ENCODE measurements around the gene NDUFS2. TPM values are rescaled to one million over a fixed set of nuclear protein-coding genes. Genes with fewer than 3 reads are reported as not detected.

The NDUFS2 gene
- total and polyA plus RNA-seq, 10 of the 15 experiments (the other 5 are each of a cell fraction or from before 2014, with no cell fraction given): 66.5 to 215 (median 148) TPM

DNA sequence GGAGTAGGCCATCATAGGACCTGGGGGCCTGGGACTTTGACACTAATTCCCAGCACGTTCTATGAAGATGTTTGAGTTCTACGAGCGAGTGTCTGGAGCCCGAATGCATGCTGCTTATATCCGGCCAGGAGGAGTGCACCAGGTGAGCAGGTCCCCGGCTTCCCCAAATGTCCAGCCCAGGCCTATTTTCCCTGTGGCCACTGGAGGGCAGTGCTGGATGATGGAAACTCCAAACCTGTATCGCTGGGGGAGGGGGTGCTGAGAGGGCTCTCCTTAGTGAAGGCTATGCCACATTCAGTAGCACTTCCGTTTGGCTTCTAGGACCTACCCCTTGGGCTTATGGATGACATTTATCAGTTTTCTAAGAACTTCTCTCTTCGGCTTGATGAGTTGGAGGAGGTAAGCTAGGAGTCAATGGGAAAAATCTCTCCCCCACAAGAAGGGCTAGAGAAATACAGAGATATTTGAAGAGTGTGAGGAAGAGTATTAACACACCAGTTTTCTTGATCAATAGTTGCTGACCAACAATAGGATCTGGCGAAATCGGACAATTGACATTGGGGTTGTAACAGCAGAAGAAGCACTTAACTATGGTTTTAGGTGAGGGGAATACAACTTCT lies 7.7 kb downstream of the NDUFS2 start:
- no peaks in the 10 kb centered on the region for H4K20me1 ChIP-seq (ENCODE audit: control insufficient read depth, insufficient read depth)
- no peak overlapping the region for H3K27ac ChIP-seq (ENCODE audit: control insufficient read depth, insufficient read depth)
- H3K9me3 ChIP-seq (replicated peaks; ENCODE audit: control insufficient read depth, insufficient read depth, low read length): no peaks in the 10 kb centered on the region
- TSS peak; percentile 32 for BruUV-seq (replicated peaks)
- ChIA-PET SMC1A (ENCODE audit: uncharacterized antibody, unreplicated experiment) (interaction anchor here (1.0 to 4.4 kb wide), 9 partner anchors 11 to 172 kb away, joined by 3 to 53 read pairs (median 5); partner anchors contain the start of genes APOA2 and TOMM40L), RAD21 (ENCODE audit: unreplicated experiment) (interaction anchor here (1.0 to 4.6 kb wide), 4 partner anchors 10 to 81 kb away, joined by 4 to 33 read pairs (median 6); partner anchors contain the start of gene TOMM40L), CTCF (interaction anchor here (0.6 to 13.6 kb wide), 14 partner anchors 8 to 172 kb away, joined by 3 to 385 read pairs (median 17); partner anchors contain the start of genes APOA2, FCER1G, NDUFS2 and TOMM40L), POLR2A (interaction anchor here (1.0 kb wide), 1 partner anchor 24 kb away, joined by 3 read pairs; no protein-coding TSS in a partner anchor)
- H3K4me2 ChIP-seq (ENCODE audit: control insufficient read depth, insufficient read depth): no peak overlapping the region
- DNase-seq (ENCODE audit: low read depth, low spot score) (no peak), ATAC-seq (peak; percentile 99), FAIRE-seq (peak; percentile 78)
- no peak overlapping the region for H3K4me3 ChIP-seq
- no peak overlapping the region for H3K9ac ChIP-seq (ENCODE audit: control insufficient read depth, insufficient read depth, low read length)
- in situ Hi-C loops (cut with MboI): no loop called here
- H3K36me3 ChIP-seq (ENCODE audit: control insufficient read depth in 2 of 2, insufficient read depth in 2 of 2, low read length in 1 of 2): peaks cover 12 to 41% of the 10 kb centered on the region in 2 experiments
- intact Hi-C loops (cut with micrococcal nuclease; ENCODE audit: unreplicated experiment): loop anchor here (5.0 kb wide), 2 partner anchors 82 to 172 kb away; no protein-coding TSS in a partner anchor
- no peaks in the 10 kb centered on the region; the same call in 1 of the 2 replicates for H3K79me2 ChIP-seq (ENCODE audit: control insufficient read depth, insufficient read depth, low read length)
- H2AFZ ChIP-seq (ENCODE audit: control insufficient read depth, low read depth, low read length): no peak overlapping the region
- no peaks in the 10 kb centered on the region for H3K4me1 ChIP-seq (ENCODE audit: control insufficient read depth, insufficient read depth, low read length)
- WGBS (ENCODE audit: insufficient coverage, insufficient replicate concordance, low lambda C conversion rate, missing lambda C conversion rate): 64% methylated on average over 11 of the region's 11 CpGs
- H3K27me3 ChIP-seq (replicated peaks in 1 of 2; ENCODE audit: control insufficient read depth in 2 of 2, insufficient read depth in 2 of 2, low read length in 1 of 2): no peaks in the 10 kb centered on the region
- TF ChIP-seq, protein P1, sequence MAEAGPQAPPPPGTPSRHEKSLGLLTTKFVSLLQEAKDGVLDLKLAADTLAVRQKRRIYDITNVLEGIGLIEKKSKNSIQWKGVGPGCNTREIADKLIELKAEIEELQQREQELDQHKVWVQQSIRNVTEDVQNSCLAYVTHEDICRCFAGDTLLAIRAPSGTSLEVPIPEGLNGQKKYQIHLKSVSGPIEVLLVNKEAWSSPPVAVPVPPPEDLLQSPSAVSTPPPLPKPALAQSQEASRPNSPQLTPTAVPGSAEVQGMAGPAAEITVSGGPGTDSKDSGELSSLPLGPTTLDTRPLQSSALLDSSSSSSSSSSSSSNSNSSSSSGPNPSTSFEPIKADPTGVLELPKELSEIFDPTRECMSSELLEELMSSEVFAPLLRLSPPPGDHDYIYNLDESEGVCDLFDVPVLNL (IDR thresholded peaks at IDR 0.05; ENCODE audit: low read depth, low read length): no peak
- TF ChIP-seq RCOR1 (conservative IDR thresholded peaks at IDR 0.05; ENCODE audit: low read depth, low read length) (no peak), POLR2AphosphoS2 (IDR thresholded peaks at IDR 0.05; ENCODE audit: low read depth, low read length) (no peak), TCF3 (IDR thresholded peaks at IDR 0.05; ENCODE audit: borderline replicate concordance, insufficient read depth, low read depth, low read length) (no peak), TBL1XR1 (IDR thresholded peaks at IDR 0.05; ENCODE audit: low read depth, low read length) (no peak), GATAD2B (conservative IDR thresholded peaks at IDR 0.05; ENCODE audit: low read depth) (no peak; the same call in 1 of the 2 replicates), SMAD5 (IDR thresholded peaks at IDR 0.05; ENCODE audit: low read depth) (no peak), SUPT20H (IDR thresholded peaks at IDR 0.05; ENCODE audit: borderline replicate concordance, control insufficient read depth, low read depth, low read length) (no peak), NRF1 (conservative IDR thresholded peaks at IDR 0.05; ENCODE audit: low read depth, low read length) (no peak), BMI1 (IDR thresholded peaks at IDR 0.05; ENCODE audit: borderline replicate concordance) (no peak), RAD21 (IDR thresholded peaks at IDR 0.05; ENCODE audit: insufficient read depth, low read depth, low read length) (peak; percentile 93), ZNF217 (IDR thresholded peaks at IDR 0.05) (no peak), STAT1 (conservative IDR thresholded peaks at IDR 0.05) (no peak), ZNF207 (IDR thresholded peaks at IDR 0.05; ENCODE audit: borderline replicate concordance) (0 out of 2 replicates have a peak, but pooled peaks have one; percentile 20), MYC (IDR thresholded peaks at IDR 0.05; ENCODE audit: insufficient read depth, insufficient read length, insufficient replicate concordance, low read length, severe bottlenecking) (no peak), CHD1 (IDR thresholded peaks at IDR 0.05; ENCODE audit: low read depth, low read length) (no peak), SIX5 (IDR thresholded peaks at IDR 0.05; ENCODE audit: low read depth, low read length, severe bottlenecking) (peak; percentile 4)
- TF ChIP-seq, protein P2, sequence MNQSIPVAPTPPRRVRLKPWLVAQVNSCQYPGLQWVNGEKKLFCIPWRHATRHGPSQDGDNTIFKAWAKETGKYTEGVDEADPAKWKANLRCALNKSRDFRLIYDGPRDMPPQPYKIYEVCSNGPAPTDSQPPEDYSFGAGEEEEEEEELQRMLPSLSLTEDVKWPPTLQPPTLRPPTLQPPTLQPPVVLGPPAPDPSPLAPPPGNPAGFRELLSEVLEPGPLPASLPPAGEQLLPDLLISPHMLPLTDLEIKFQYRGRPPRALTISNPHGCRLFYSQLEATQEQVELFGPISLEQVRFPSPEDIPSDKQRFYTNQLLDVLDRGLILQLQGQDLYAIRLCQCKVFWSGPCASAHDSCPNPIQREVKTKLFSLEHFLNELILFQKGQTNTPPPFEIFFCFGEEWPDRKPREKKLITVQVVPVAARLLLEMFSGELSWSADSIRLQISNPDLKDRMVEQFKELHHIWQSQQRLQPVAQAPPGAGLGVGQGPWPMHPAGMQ (IDR thresholded peaks at IDR 0.05; ENCODE audit: borderline replicate concordance): no peak
- TF ChIP-seq, protein P3, sequence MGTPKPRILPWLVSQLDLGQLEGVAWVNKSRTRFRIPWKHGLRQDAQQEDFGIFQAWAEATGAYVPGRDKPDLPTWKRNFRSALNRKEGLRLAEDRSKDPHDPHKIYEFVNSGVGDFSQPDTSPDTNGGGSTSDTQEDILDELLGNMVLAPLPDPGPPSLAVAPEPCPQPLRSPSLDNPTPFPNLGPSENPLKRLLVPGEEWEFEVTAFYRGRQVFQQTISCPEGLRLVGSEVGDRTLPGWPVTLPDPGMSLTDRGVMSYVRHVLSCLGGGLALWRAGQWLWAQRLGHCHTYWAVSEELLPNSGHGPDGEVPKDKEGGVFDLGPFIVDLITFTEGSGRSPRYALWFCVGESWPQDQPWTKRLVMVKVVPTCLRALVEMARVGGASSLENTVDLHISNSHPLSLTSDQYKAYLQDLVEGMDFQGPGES (IDR thresholded peaks at IDR 0.05): no peak
